ENCODE results near the gene GAK. TPM values are rescaled to one million over a fixed set of nuclear protein-coding genes. Genes with fewer than 3 reads are reported as not detected.

GAK gene
- total and polyA plus RNA-seq, 2 of the 4 experiments (the other 2 are of a cell fraction) = 45.1 to 133 TPM

GRCh38 chr4:818106-818921 lies 113.8 kb downstream of the GAK start:
- H3K4me1 ChIP-seq (ENCODE audit: control insufficient read depth, insufficient read depth, low read length) = no peaks in the 10 kb centered on the region
- no peak overlapping the region for H3K4me3 ChIP-seq (ENCODE audit: insufficient read depth, low read depth, low read length)
- no peak for ATAC-seq (ENCODE audit: low read depth)
- intact Hi-C loops (cut with micrococcal nuclease) (no loop called here), dilution Hi-C loops (cut with HindIII; ENCODE audit: low sequenced_read_pairs, unreplicated experiment) (no loop called here), in situ Hi-C loops (cut with MboI; ENCODE audit: low sequenced_read_pairs) (no loop called here)
- no peak overlapping the region for H3K18ac ChIP-seq (ENCODE audit: low read depth, low read length)
- no peak overlapping the region for H3K14ac ChIP-seq (replicated peaks; ENCODE audit: low read depth, low read length)
- no peak overlapping the region for H2BK20ac ChIP-seq (ENCODE audit: low read depth, low read length)
- no peak overlapping the region for H2BK120ac ChIP-seq (ENCODE audit: low read depth, low read length)
- H3K79me1 ChIP-seq (ENCODE audit: low read depth in 1 of 2, low read length in 2 of 2) = no peaks in the 10 kb centered on the region
- H3K9me1 ChIP-seq (ENCODE audit: insufficient read depth, low read length) = no peaks in the 10 kb centered on the region
- TF ChIP-seq CHD1 (IDR thresholded peaks at IDR 0.05; ENCODE audit: low read depth, low read length) = no peak
- TF ChIP-seq USF2 (IDR thresholded peaks at IDR 0.05; ENCODE audit: low read depth, low read length) = no peak
- no peak for TF ChIP-seq RFX5 (IDR thresholded peaks at IDR 0.05; ENCODE audit: low read depth, low read length)
- no peak for TF ChIP-seq MAFK (IDR thresholded peaks at IDR 0.05; ENCODE audit: low read depth, low read length)
- TF ChIP-seq CTCF (conservative IDR thresholded peaks at IDR 0.05; ENCODE audit: low read depth, low read length) = no peak
- TF ChIP-seq MAZ (IDR thresholded peaks at IDR 0.05; ENCODE audit: borderline replicate concordance, low read depth, low read length) = no peak
- TF ChIP-seq FOS (IDR thresholded peaks at IDR 0.05; ENCODE audit: low read depth, low read length) = no peak
- no peak for DNase-seq
- H2AFZ ChIP-seq (replicated peaks; ENCODE audit: low read length, poor library complexity) = no peak overlapping the region
- no peak overlapping the region for H3K27ac ChIP-seq (ENCODE audit: insufficient read depth, low read length)
- 82% methylated on average over 22 of the region's 42 CpGs; no CpG with 5 or more reads in 1 of the 2 experiments for WGBS, 2 experiments (ENCODE audit: extremely low coverage in 2 of 2, insufficient read length in 1 of 2)
- BruUV-seq (replicated peaks) = no TSS peak
- H3K9ac ChIP-seq (ENCODE audit: low read depth, low read length) = no peak overlapping the region
- H4K91ac ChIP-seq (ENCODE audit: insufficient read depth, low read depth, low read length) = no peak overlapping the region
- no peak overlapping the region for H2AK5ac ChIP-seq (ENCODE audit: low read depth, low read length)
- no peak overlapping the region for H2AK9ac ChIP-seq (replicated peaks; ENCODE audit: low read depth, low read length, poor library complexity)
- H3K4me2 ChIP-seq (ENCODE audit: low read depth, low read length) = no peak overlapping the region
- no peaks in the 10 kb centered on the region for H4K20me1 ChIP-seq (ENCODE audit: insufficient read depth, low read length)
- ChIA-PET CTCF (no interaction called here), POLR2A (ENCODE audit: unreplicated experiment) (no interaction called here)
- H3K27me3 ChIP-seq (ENCODE audit: control insufficient read depth, insufficient read depth, low read length) = peaks cover 77% of the 10 kb centered on the region
- H3K56ac ChIP-seq (ENCODE audit: extremely low read depth, insufficient read depth, low read length) = no peak overlapping the region
- H3K36me3 ChIP-seq (ENCODE audit: control insufficient read depth, insufficient read depth, low read length) = no peaks in the 10 kb centered on the region
- peaks cover 4% of the 10 kb centered on the region for H3K9me3 ChIP-seq (ENCODE audit: control insufficient read depth, insufficient read depth, low read length)
- H2BK5ac ChIP-seq (ENCODE audit: low read depth, low read length, poor library complexity, severe bottlenecking) = no peak overlapping the region
- H4K5ac ChIP-seq (ENCODE audit: low read depth, low read length) = no peak overlapping the region
- H4K8ac ChIP-seq (ENCODE audit: low read depth in 2 of 2, low read length in 2 of 2) = no peak overlapping the region
- H2BK15ac ChIP-seq (ENCODE audit: low read depth, low read length) = no peak overlapping the region
- no peak overlapping the region for H3K23ac ChIP-seq (ENCODE audit: low read depth, low read length)
- no peak overlapping the region for H3K4ac ChIP-seq (ENCODE audit: low read depth, low read length)

Data from IMR-90 (cell line).